ENCODE measurements around the gene CFAP91.
A peak's percentile ranks its signal among the peaks of the same experiment; 100 is the strongest.
"Not testable (repeated sequence)": the region's sequence is repeated elsewhere in the genome, so short reads cannot be mapped to it uniquely, and the experiment has no call there.

The CFAP91 gene

GRCh38 chr3:119678209-119678608 is 24.6 kb upstream of the CFAP91 start:
- not testable (repeated sequence) for DNase-seq

GRCh38 chr3:119679874-119680273 is 22.9 kb upstream of the CFAP91 start:
- no peak for DNase-seq

- no peak for DNase-seq
Measured at GRCh38 chr3:119681279-119681678, 21.5 kb upstream of the CFAP91 start.

- DNase-seq: no peak
Measured at GRCh38 chr3:119683421-119683820, 19.4 kb upstream of the CFAP91 start.

- DNase-seq: no peak
Measured at GRCh38 chr3:119690043-119690656, 12.7 kb upstream of the CFAP91 start.

GRCh38 chr3:119695480-119695879 is 7.3 kb upstream of the CFAP91 start:
- no peak for DNase-seq

- DNase-seq: no peak
Measured at GRCh38 chr3:119697394-119697793, 5.4 kb upstream of the CFAP91 start.

- no peak for DNase-seq
Measured at GRCh38 chr3:119700269-119700919, 2.4 kb upstream of the CFAP91 start.

- no peak for DNase-seq
Measured at GRCh38 chr3:119700920-119701734, 1.7 kb upstream of the CFAP91 start.

- DNase-seq: peak in 1 of 2 experiments; percentile 2
Measured at GRCh38 chr3:119703820-119704531, 1.2 kb downstream of the CFAP91 start.

GRCh38 chr3:119715105-119715504 is 12.3 kb downstream of the CFAP91 start:
- no peak for DNase-seq

GRCh38 chr3:119716998-119717397 is 14.2 kb downstream of the CFAP91 start:
- DNase-seq: no peak

GRCh38 chr3:119717520-119717919 is 14.7 kb downstream of the CFAP91 start:
- no peak for DNase-seq

GRCh38 chr3:119723022-119723421 is 20.2 kb downstream of the CFAP91 start:
- DNase-seq: no peak

- DNase-seq: no peak
Measured at GRCh38 chr3:119726909-119727308, 24.1 kb downstream of the CFAP91 start.

- DNase-seq: no peak
Measured at GRCh38 chr3:119729996-119730395, 27.2 kb downstream of the CFAP91 start.

GRCh38 chr3:119731560-119732343 is 28.9 kb downstream of the CFAP91 start:
- DNase-seq: no peak

- no peak for DNase-seq
Measured at GRCh38 chr3:119733812-119734211, 31.0 kb downstream of the CFAP91 start.

- no peak for DNase-seq
Measured at GRCh38 chr3:119738741-119739140, 35.9 kb downstream of the CFAP91 start.

- no peak for DNase-seq
Measured at GRCh38 chr3:119741657-119742590, 39.1 kb downstream of the CFAP91 start.

- no peak for DNase-seq
Measured at GRCh38 chr3:119743921-119744320, 41.1 kb downstream of the CFAP91 start.

All from NCI-H1930 (cell line).